CD14-positive monocyte (primary cell): ENCODE measurements around the gene SIPA1L3. TPM values are rescaled to one million over a fixed set of nuclear protein-coding genes. Genes with fewer than 3 reads are reported as not detected.

Experiments used
- DNase-seq, 3 donors: peaks; one replicate each; pipeline ENCODE4 v3.0.0-alpha.2; 2011 to 2022
- H2AFZ ChIP-seq: 2 replicates; pipeline ENCODE4 v1.6.0; 2012; ENCODE audit warnings: mild to moderate bottlenecking, low read depth, low read length, inconsistent platforms; ENCODE audit not compliant: insufficient read depth, poor library complexity, severe bottlenecking
- H3K27ac ChIP-seq, 2 donors: 1 replicate in 1 of 2; 2 replicates in 1 of 2; pipeline ENCODE4 v1.5.1; 2012 to 2013; ENCODE audit warnings: low read length in 2 of 2, control low read depth in 1 of 2, inconsistent platforms in 1 of 2, low read depth in 1 of 2, mild to moderate bottlenecking in 1 of 2
- H3K27me3 ChIP-seq, 2 donors: one replicate each; pipeline versions ENCODE4 v1.6.0 to v1.6.1; 2011 to 2013; ENCODE audit warnings: low read length in 2 of 2; ENCODE audit not compliant: control insufficient read depth in 2 of 2, insufficient read depth in 2 of 2
- H3K36me3 ChIP-seq, 2 donors: replicated peaks in 1 of 2; 1 replicate in 1 of 2; 2 replicates in 1 of 2; pipeline versions ENCODE4 v1.5.1 to v1.6.1; 2012 to 2013; ENCODE audit warnings: low read length in 2 of 2, control low read depth in 1 of 2, inconsistent platforms in 1 of 2, mild to moderate bottlenecking in 1 of 2; ENCODE audit not compliant: insufficient read depth in 2 of 2, control insufficient read depth in 1 of 2
- H3K4me1 ChIP-seq, 2 donors: 1 replicate in 1 of 2; 2 replicates in 1 of 2; pipeline versions ENCODE4 v1.5.1 to v1.6.1; 2012 to 2013; ENCODE audit warnings: low read length in 2 of 2, control low read depth in 1 of 2, inconsistent platforms in 1 of 2, mild to moderate bottlenecking in 1 of 2, moderate library complexity in 1 of 2; ENCODE audit not compliant: insufficient read depth in 2 of 2, control insufficient read depth in 1 of 2
- H3K4me2 ChIP-seq: replicated peaks from 2 replicates; pipeline ENCODE3; 2012; ENCODE audit warnings: low read length, moderate library complexity, mild to moderate bottlenecking; ENCODE audit not compliant: poor library complexity, severe bottlenecking; ENCODE audit errors: extremely low read depth
- H3K4me3 ChIP-seq, 3 experiments: fragments of 200-600 bp in 1 of 3; sonication (generic) in 1 of 3; replicated peaks in 1 of 3; 1 replicate in 2 of 3; 2 replicates in 1 of 3; pipeline ENCODE4 v1.5.1; 2011 to 2013; ENCODE audit warnings: low read length in 3 of 3, mild to moderate bottlenecking in 3 of 3, control low read depth in 2 of 3, low read depth in 2 of 3, inconsistent platforms in 1 of 3, moderate library complexity in 1 of 3
- H3K79me2 ChIP-seq: 2 replicates; pipeline ENCODE4 v1.6.0; 2012; ENCODE audit warnings: mild to moderate bottlenecking, control low read depth, inconsistent platforms, low read length, moderate library complexity; ENCODE audit not compliant: insufficient read depth
- H3K9ac ChIP-seq: 2 replicates; pipeline ENCODE4 v1.6.0; 2017; ENCODE audit warnings: low read length, mild to moderate bottlenecking; ENCODE audit not compliant: insufficient read depth, poor library complexity, severe bottlenecking
- H3K9me3 ChIP-seq, 2 donors: replicated peaks in 1 of 2; 1 replicate in 1 of 2; 2 replicates in 1 of 2; pipeline versions ENCODE4 v1.5.1 to v1.6.1; 2012 to 2013; ENCODE audit warnings: low read length in 2 of 2, control low read depth in 1 of 2; ENCODE audit not compliant: control insufficient read depth in 1 of 2, insufficient read depth in 1 of 2
- H4K20me1 ChIP-seq: 2 replicates; pipeline ENCODE4 v1.6.0; 2012; ENCODE audit warnings: mild to moderate bottlenecking, low read length, control low read depth, moderate library complexity; ENCODE audit not compliant: insufficient read depth
- H3K27ac Mint-ChIP-seq, 7 donors: one replicate each; pipeline ENCODE4 v1.8.0; 2020; ENCODE audit warnings: mild to moderate bottlenecking in 7 of 7, mixed read lengths in 7 of 7, moderate library complexity in 6 of 7, inconsistent platforms in 2 of 7
- H3K27me3 Mint-ChIP-seq, 3 donors: one replicate each; pipeline ENCODE4 v1.8.0; 2021 to 2022; ENCODE audit warnings: low read depth in 3 of 3, mild to moderate bottlenecking in 3 of 3, mixed read lengths in 3 of 3, moderate library complexity in 3 of 3, inconsistent platforms in 1 of 3
- H3K36me3 Mint-ChIP-seq, 2 donors: one replicate each; pipeline ENCODE4 v1.8.0; 2020; ENCODE audit warnings: mixed read lengths in 2 of 2, inconsistent platforms in 1 of 2, mild to moderate bottlenecking in 1 of 2
- H3K4me1 Mint-ChIP-seq: one replicate; pipeline ENCODE4 v1.8.0; 2020; ENCODE audit warnings: mild to moderate bottlenecking, mixed read lengths
- H3K4me3 Mint-ChIP-seq, 2 donors: one replicate each; pipeline ENCODE4 v1.8.0; 2020; ENCODE audit warnings: mild to moderate bottlenecking in 2 of 2, mixed read lengths in 2 of 2, moderate library complexity in 1 of 2
- H3K9me3 Mint-ChIP-seq, 7 donors: one replicate each; pipeline ENCODE4 v1.8.0; 2020 to 2022; ENCODE audit warnings: mixed read lengths in 7 of 7, mild to moderate bottlenecking in 6 of 7, moderate library complexity in 6 of 7, inconsistent platforms in 2 of 7
- CTCF ChIP-seq: fragments of 200-600 bp; IDR thresholded peaks from one replicate; pipeline ENCODE4 v1.8.0; 2022; ENCODE audit warnings: antibody characterized with exemption, mild to moderate bottlenecking
- WGBS: methylation state at CpG from one replicate; pipeline ENCODE4 v1.1.5; 2013; ENCODE audit warnings: missing lambda C conversion rate; ENCODE audit not compliant: insufficient coverage; 5-methylcytosine and 5-hydroxymethylcytosine counted together
- intact Hi-C, 2 donors: fragments of 100-400 bp; cut with micrococcal nuclease; formaldehyde crosslinking; loops; one replicate each; pipeline versions ENCODE4 v1.15.0 to v1.15.1; 2023
- polyA plus RNA-seq, 3 donors: library from polyadenylated mRNA; depleted of rRNA in 1 of 3; unstranded in 2 of 3; stranded (reverse) in 1 of 3; fragments of 300-500 nt in 2 of 3; fragments of >200 nt in 1 of 3; fragmentation: Illumina TruSeq in 2 of 3; gene quantifications; 1 replicate in 2 of 3; 2 replicates in 1 of 3; pipeline ENCODE4 v1.2.3, GENCODE V29; 2012 to 2021

The SIPA1L3 gene
- polyA plus RNA-seq, 3 donors, result 0.55 to 4.5 (median 0.99) TPM

GRCh38 chr19:38223119-38223523 lies 316.1 kb downstream of the SIPA1L3 start:
- Mint-ChIP-seq H3K9me3 (peaks cover 0 to 22% (median 6%) of the 10 kb centered on the region in 7 donors), H3K27ac (no peak overlapping the region), H3K4me3 (peak overlapping the region in 1 of 2 donors; percentile 81), H3K27me3 (peaks cover 70 to 79% (median 78%) of the 10 kb centered on the region in 3 donors), H3K36me3 (peaks cover 0 to 14% of the 10 kb centered on the region in 2 donors), H3K4me1 (peaks cover 9% of the 10 kb centered on the region)
- Histone ChIP-seq H3K9ac (no peak overlapping the region), H3K4me2 (no peak overlapping the region), H3K4me1 (peaks cover 3 to 10% of the 10 kb centered on the region in 2 donors), H3K4me3 (no peak overlapping the region), H3K27ac (no peak overlapping the region), H2AFZ (no peak overlapping the region), H3K79me2 (no peaks in the 10 kb centered on the region), H4K20me1 (no peaks in the 10 kb centered on the region), H3K9me3 (peaks cover 0 to 21% of the 10 kb centered on the region in 2 donors), H3K36me3 (no peaks in the 10 kb centered on the region), H3K27me3 (peaks cover 37 to 72% of the 10 kb centered on the region in 2 donors)
- 90% methylated on average over 3 of the region's 3 CpGs for WGBS
- no peak for TF ChIP-seq CTCF
- no peak for DNase-seq
- intact Hi-C loops, result no loop called here

DNA sequence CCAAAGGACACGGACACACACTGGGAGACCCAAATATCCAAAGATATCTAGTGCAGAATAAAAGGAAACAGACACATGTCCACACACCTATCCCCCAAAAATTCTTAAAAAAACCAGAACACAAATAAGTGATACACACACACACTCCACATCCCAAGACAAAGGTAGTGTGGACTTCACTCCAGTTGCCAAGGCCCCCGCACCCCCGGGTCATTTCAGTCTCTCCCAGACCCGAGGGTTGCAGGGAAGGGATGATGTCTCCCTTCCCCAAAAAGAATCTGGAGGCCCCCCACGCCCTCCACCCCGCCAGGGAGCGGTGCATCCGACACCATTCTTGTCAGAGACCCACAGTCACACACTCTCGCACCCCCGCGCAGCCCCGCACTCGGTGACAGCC lies 316.6 kb downstream of the SIPA1L3 start:
- Mint-ChIP-seq H3K9me3 (peaks cover 0 to 22% (median 6%) of the 10 kb centered on the region in 7 donors), H3K27ac (no peak overlapping the region), H3K4me3 (peak overlapping the region; percentile 50 to 81), H3K4me1 (peaks cover 9% of the 10 kb centered on the region), H3K36me3 (peaks cover 0 to 14% of the 10 kb centered on the region in 2 donors), H3K27me3 (peaks cover 68 to 81% (median 80%) of the 10 kb centered on the region in 3 donors)
- Histone ChIP-seq H3K27ac (no peak overlapping the region), H3K9me3 (peaks cover 0 to 21% of the 10 kb centered on the region in 2 donors), H3K4me2 (peak overlapping the region; percentile 69), H3K79me2 (no peaks in the 10 kb centered on the region), H4K20me1 (no peaks in the 10 kb centered on the region), H2AFZ (no peak overlapping the region), H3K4me1 (peaks cover 3 to 11% of the 10 kb centered on the region in 2 donors), H3K4me3 (peak overlapping the region in 1 of 3 experiments; percentile 59), H3K36me3 (no peaks in the 10 kb centered on the region), H3K27me3 (peaks cover 39 to 77% of the 10 kb centered on the region in 2 donors), H3K9ac (peak overlapping the region; percentile 32)
- intact Hi-C loops, result no loop called here
- TF ChIP-seq CTCF, result no peak
- DNase-seq, result no peak
- 7% methylated on average over 13 of the region's 13 CpGs for WGBS
